Smooth muscle cell (in vitro differentiated cells): Measurements from ENCODE around the gene RAB28. TPM values are rescaled to one million over a fixed set of nuclear protein-coding genes. Genes with fewer than 3 reads are reported as not detected.

Source experiments
- DNase-seq: peaks from one replicate; lab custom pipeline; 2025; ENCODE audit not compliant: unreplicated experiment; lab: John Stamatoyannopoulos, UW
- H2AFZ ChIP-seq: fragments of 200-600 bp; sonication (generic); 2 replicates; pipeline ENCODE4 v1.6.0; 2016; ENCODE audit warnings: antibody characterized with exemption, low read depth, mild to moderate bottlenecking
- H3F3A ChIP-seq: fragments of 200-600 bp; sonication (generic); 2 replicates; pipeline ENCODE4 v1.6.0; 2017; ENCODE audit warnings: antibody characterized with exemption, low read depth
- H3K27ac ChIP-seq: fragments of 200-600 bp; sonication (generic); 2 replicates; pipeline ENCODE4 v1.5.1; 2016; ENCODE audit warnings: low read depth, mild to moderate bottlenecking
- H3K27me3 ChIP-seq: fragments of 200-600 bp; sonication (generic); 2 replicates; pipeline ENCODE4 v1.6.1; 2016; ENCODE audit warnings: low read depth, mild to moderate bottlenecking
- H3K36me3 ChIP-seq: fragments of 200-600 bp; sonication (generic); 2 replicates; pipeline ENCODE4 v1.5.1; 2016; ENCODE audit warnings: low read depth
- H3K4me1 ChIP-seq: fragments of 200-600 bp; sonication (generic); 2 replicates; pipeline ENCODE4 v1.5.1; 2016; ENCODE audit warnings: low read depth
- H3K4me2 ChIP-seq: fragments of 200-600 bp; sonication (generic); 2 replicates; pipeline ENCODE4 v1.6.0; 2016; ENCODE audit warnings: mild to moderate bottlenecking
- H3K4me3 ChIP-seq: fragments of 200-600 bp; sonication (generic); 2 replicates; pipeline ENCODE4 v1.5.1; 2016; ENCODE audit warnings: mild to moderate bottlenecking
- H3K79me2 ChIP-seq: fragments of 200-600 bp; sonication (generic); 2 replicates; pipeline ENCODE4 v1.6.0; 2016; ENCODE audit warnings: low read depth, mild to moderate bottlenecking
- H3K9ac ChIP-seq: fragments of 200-600 bp; sonication (generic); 2 replicates; pipeline ENCODE4 v1.6.0; 2016; ENCODE audit warnings: low read depth
- H3K9me3 ChIP-seq: fragments of 200-600 bp; sonication (generic); replicated peaks from 2 replicates; pipeline ENCODE4 v1.5.1; 2016; ENCODE audit warnings: low read depth
- H4K20me1 ChIP-seq: fragments of 200-600 bp; sonication (generic); 2 replicates; pipeline ENCODE4 v1.6.0; 2016; ENCODE audit warnings: low read depth
- WGBS: methylation state at CpG from one replicate; pipeline ENCODE4 v1.1.7; 2016; ENCODE audit warnings: low lambda C conversion rate; 5-methylcytosine and 5-hydroxymethylcytosine counted together
- polyA plus RNA-seq: library from polyadenylated mRNA; unstranded; fragments of >200 nt; fragmentation: Nextera tagmentation; extraction: Ambion mirVana; gene quantifications from 2 replicates; pipeline ENCODE4 v1.2.1, GENCODE V29; 2016
- total RNA-seq: library from RNA; depleted of rRNA; stranded (reverse); fragments of >200 nt; gene quantifications from 2 replicates; pipeline ENCODE4 v1.2.3, GENCODE V29; 2014
- TF ChIP-seq, protein P1 (sequence below): fragments of 200-600 bp; sonication (generic); IDR thresholded peaks from 2 replicates; pipeline ENCODE4 v1.5.1; 2017; ENCODE audit warnings: borderline replicate concordance, mild to moderate bottlenecking, antibody characterized with exemption; ENCODE audit not compliant: insufficient read depth, poor library complexity, severe bottlenecking

RAB28 gene
- total and polyA plus RNA-seq, 2 experiments from 2014 or later: 32.8 to 40.7 TPM

- TF ChIP-seq, protein P1, sequence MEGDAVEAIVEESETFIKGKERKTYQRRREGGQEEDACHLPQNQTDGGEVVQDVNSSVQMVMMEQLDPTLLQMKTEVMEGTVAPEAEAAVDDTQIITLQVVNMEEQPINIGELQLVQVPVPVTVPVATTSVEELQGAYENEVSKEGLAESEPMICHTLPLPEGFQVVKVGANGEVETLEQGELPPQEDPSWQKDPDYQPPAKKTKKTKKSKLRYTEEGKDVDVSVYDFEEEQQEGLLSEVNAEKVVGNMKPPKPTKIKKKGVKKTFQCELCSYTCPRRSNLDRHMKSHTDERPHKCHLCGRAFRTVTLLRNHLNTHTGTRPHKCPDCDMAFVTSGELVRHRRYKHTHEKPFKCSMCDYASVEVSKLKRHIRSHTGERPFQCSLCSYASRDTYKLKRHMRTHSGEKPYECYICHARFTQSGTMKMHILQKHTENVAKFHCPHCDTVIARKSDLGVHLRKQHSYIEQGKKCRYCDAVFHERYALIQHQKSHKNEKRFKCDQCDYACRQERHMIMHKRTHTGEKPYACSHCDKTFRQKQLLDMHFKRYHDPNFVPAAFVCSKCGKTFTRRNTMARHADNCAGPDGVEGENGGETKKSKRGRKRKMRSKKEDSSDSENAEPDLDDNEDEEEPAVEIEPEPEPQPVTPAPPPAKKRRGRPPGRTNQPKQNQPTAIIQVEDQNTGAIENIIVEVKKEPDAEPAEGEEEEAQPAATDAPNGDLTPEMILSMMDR: no peak
- peaks cover 6% of the 10 kb centered on the region for H3K36me3 ChIP-seq
- H3K79me2 ChIP-seq: peaks cover 15% of the 10 kb centered on the region
- no peak overlapping the region for H2AFZ ChIP-seq
- H3K27me3 ChIP-seq: no peaks in the 10 kb centered on the region
- no peak overlapping the region for H3K4me2 ChIP-seq
- H3K4me1 ChIP-seq: no peaks in the 10 kb centered on the region
- 97% methylated on average over 7 of the region's 7 CpGs for WGBS
- no peaks in the 10 kb centered on the region for H3K9me3 ChIP-seq
- H4K20me1 ChIP-seq: peaks cover 35% of the 10 kb centered on the region
- H3K27ac ChIP-seq: no peak overlapping the region
- no peak overlapping the region for H3K9ac ChIP-seq
- no peaks in the 10 kb centered on the region for H3F3A ChIP-seq
- no peak overlapping the region for H3K4me3 ChIP-seq
- DNase-seq: no peak
These were observed 100.1 kb downstream of the RAB28 start for GRCh38 chr4:13384055-13384454.

DNA sequence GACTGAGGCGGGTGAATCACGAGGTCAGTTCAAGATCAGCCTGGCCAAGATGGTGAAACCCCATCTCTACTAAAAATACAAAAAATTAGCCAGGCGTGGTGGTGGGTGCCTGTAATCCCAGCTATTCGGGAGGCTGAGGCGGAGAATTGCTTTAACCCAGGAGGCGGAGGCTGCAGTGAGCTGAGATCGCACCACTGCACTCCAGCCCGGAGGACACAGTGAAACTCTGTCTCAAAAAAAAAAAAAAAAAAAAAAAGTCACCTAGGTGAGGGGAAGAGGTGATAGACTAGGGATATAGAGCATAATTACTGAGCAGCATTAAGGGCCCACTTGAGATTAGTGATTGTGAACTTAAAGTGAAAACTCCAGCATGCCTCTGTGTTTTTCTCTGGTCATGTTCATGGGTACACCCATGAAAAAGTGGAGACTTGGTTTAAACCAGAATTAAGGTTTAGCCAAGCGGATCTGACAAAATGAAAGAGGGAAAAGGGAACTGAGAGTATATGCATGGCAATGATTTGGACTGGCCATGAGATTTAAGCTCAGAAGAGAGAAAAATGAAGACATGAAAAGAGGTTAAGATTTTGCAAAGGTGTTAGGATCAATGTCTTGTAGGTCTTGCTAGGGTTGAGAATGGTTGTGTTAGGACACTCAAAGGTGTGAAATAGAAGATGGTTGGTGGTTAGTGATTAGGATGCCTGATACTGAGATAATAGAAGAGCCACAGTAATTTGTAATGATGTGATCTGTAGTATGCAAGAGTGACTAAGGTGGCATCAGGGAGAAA is 105.0 kb downstream of the RAB28 start:
- no peak for DNase-seq
- H3K27me3 ChIP-seq: no peaks in the 10 kb centered on the region
- no peak overlapping the region for H3K4me2 ChIP-seq
- TF ChIP-seq, protein P1: no peak
- H3K36me3 ChIP-seq: peaks cover 6% of the 10 kb centered on the region
- no peak overlapping the region for H3K27ac ChIP-seq
- no peaks in the 10 kb centered on the region for H3K79me2 ChIP-seq
- no peaks in the 10 kb centered on the region for H3K4me1 ChIP-seq
- H3K9ac ChIP-seq: no peak overlapping the region
- peaks cover under 1% of the 10 kb centered on the region for H4K20me1 ChIP-seq
- no peaks in the 10 kb centered on the region for H3F3A ChIP-seq
- no peaks in the 10 kb centered on the region for H3K9me3 ChIP-seq
- WGBS: 98% methylated on average over 9 of the region's 9 CpGs
- no peak overlapping the region for H3K4me3 ChIP-seq
- no peak overlapping the region for H2AFZ ChIP-seq

GRCh38 chr4:13371048-13371447 is 113.1 kb downstream of the RAB28 start:
- 98% methylated on average over 3 of the region's 3 CpGs for WGBS
- TF ChIP-seq, protein P1: no peak
- no peak overlapping the region for H3K4me2 ChIP-seq
- no peak overlapping the region for H3K9ac ChIP-seq
- no peak overlapping the region for H2AFZ ChIP-seq
- no peaks in the 10 kb centered on the region for H4K20me1 ChIP-seq
- no peaks in the 10 kb centered on the region for H3F3A ChIP-seq
- H3K27me3 ChIP-seq: no peaks in the 10 kb centered on the region
- DNase-seq: no peak
- H3K27ac ChIP-seq: no peak overlapping the region
- no peak overlapping the region for H3K4me3 ChIP-seq
- H3K9me3 ChIP-seq: no peaks in the 10 kb centered on the region
- H3K4me1 ChIP-seq: no peaks in the 10 kb centered on the region
- no peaks in the 10 kb centered on the region for H3K36me3 ChIP-seq
- no peaks in the 10 kb centered on the region for H3K79me2 ChIP-seq

- no peaks in the 10 kb centered on the region for H4K20me1 ChIP-seq
- no peak overlapping the region for H3K4me2 ChIP-seq
- H3K9ac ChIP-seq: no peak overlapping the region
- 83% methylated on average over 2 of the region's 2 CpGs for WGBS
- H3F3A ChIP-seq: no peaks in the 10 kb centered on the region
- H3K4me3 ChIP-seq: no peak overlapping the region
- no peaks in the 10 kb centered on the region for H3K4me1 ChIP-seq
- H2AFZ ChIP-seq: no peak overlapping the region
- no peaks in the 10 kb centered on the region for H3K9me3 ChIP-seq
- no peaks in the 10 kb centered on the region for H3K27me3 ChIP-seq
- H3K36me3 ChIP-seq: no peaks in the 10 kb centered on the region
- DNase-seq: no peak
- no peak overlapping the region for H3K27ac ChIP-seq
- TF ChIP-seq, protein P1: no peak
- H3K79me2 ChIP-seq: no peaks in the 10 kb centered on the region
These were observed 115.9 kb downstream of the RAB28 start for GRCh38 chr4:13368217-13368616.
